KMS-11 (cell line): ENCODE data around the gene HOXD9.

Experiments used
- H2AFZ ChIP-seq: fragments of 200-600 bp; sonication (generic); 2 replicates; pipeline ENCODE4 v1.6.1; 2016; ENCODE audit warnings: antibody characterized with exemption, mixed run types, low read depth
- H3K27ac ChIP-seq: fragments of 200-600 bp; sonication (generic); 2 replicates; pipeline ENCODE4 v1.6.1; 2016; ENCODE audit warnings: mild to moderate bottlenecking, mixed run types
- H3K27me3 ChIP-seq: fragments of 200-600 bp; sonication (generic); 2 replicates; pipeline ENCODE4 v1.6.1; 2017; ENCODE audit warnings: mild to moderate bottlenecking, low read depth, mixed run types, moderate library complexity; ENCODE audit not compliant: insufficient read depth
- H3K36me3 ChIP-seq: fragments of 200-600 bp; sonication (generic); 2 replicates; pipeline ENCODE4 v1.6.1; 2017; ENCODE audit warnings: mild to moderate bottlenecking, mixed run types; ENCODE audit not compliant: insufficient read depth
- H3K4me1 ChIP-seq: fragments of 200-600 bp; sonication (generic); 2 replicates; pipeline ENCODE4 v1.6.1; 2016; ENCODE audit warnings: mild to moderate bottlenecking, low read depth, mixed run types; ENCODE audit not compliant: poor library complexity, severe bottlenecking
- H3K4me2 ChIP-seq: fragments of 200-600 bp; sonication (generic); 2 replicates; pipeline ENCODE4 v1.7.0; 2016; ENCODE audit warnings: mild to moderate bottlenecking, mixed run types
- H3K4me3 ChIP-seq: fragments of 200-600 bp; sonication (generic); IDR thresholded peaks from 2 replicates; pipeline ENCODE4 v1.6.1; 2017; ENCODE audit warnings: low read depth, low read length, mixed read lengths; ENCODE audit not compliant: insufficient read depth
- H3K79me2 ChIP-seq: fragments of 200-600 bp; sonication (generic); 2 replicates; pipeline ENCODE4 v1.6.1; 2016; ENCODE audit warnings: low read depth, mixed run types; ENCODE audit not compliant: insufficient read depth
- H3K9ac ChIP-seq: fragments of 200-600 bp; sonication (generic); 2 replicates; pipeline ENCODE4 v1.6.1; 2016; ENCODE audit warnings: mild to moderate bottlenecking, mixed run types
- H4K20me1 ChIP-seq: fragments of 200-600 bp; sonication (generic); 2 replicates; pipeline ENCODE4 v1.6.1; 2016; ENCODE audit warnings: mild to moderate bottlenecking, mixed run types; ENCODE audit not compliant: insufficient read depth
- TF ChIP-seq, protein P1 (sequence below): fragments of 200-600 bp; sonication (generic); conservative IDR thresholded peaks from 2 replicates; pipeline ENCODE4 v1.6.1; 2017; ENCODE audit warnings: low read depth, mild to moderate bottlenecking, antibody characterized with exemption, low read length, moderate library complexity, mixed read lengths

Gene HOXD9

GRCh38 chr2:176102309-176102866, 20.1 kb upstream of the HOXD9 start:
- no peaks in the 10 kb centered on the region for H3K27me3 ChIP-seq
- no peak overlapping the region for H3K27ac ChIP-seq
- no peak overlapping the region for H3K4me2 ChIP-seq
- H3K36me3 ChIP-seq = no peaks in the 10 kb centered on the region
- H2AFZ ChIP-seq = no peak overlapping the region
- TF ChIP-seq, protein P1, sequence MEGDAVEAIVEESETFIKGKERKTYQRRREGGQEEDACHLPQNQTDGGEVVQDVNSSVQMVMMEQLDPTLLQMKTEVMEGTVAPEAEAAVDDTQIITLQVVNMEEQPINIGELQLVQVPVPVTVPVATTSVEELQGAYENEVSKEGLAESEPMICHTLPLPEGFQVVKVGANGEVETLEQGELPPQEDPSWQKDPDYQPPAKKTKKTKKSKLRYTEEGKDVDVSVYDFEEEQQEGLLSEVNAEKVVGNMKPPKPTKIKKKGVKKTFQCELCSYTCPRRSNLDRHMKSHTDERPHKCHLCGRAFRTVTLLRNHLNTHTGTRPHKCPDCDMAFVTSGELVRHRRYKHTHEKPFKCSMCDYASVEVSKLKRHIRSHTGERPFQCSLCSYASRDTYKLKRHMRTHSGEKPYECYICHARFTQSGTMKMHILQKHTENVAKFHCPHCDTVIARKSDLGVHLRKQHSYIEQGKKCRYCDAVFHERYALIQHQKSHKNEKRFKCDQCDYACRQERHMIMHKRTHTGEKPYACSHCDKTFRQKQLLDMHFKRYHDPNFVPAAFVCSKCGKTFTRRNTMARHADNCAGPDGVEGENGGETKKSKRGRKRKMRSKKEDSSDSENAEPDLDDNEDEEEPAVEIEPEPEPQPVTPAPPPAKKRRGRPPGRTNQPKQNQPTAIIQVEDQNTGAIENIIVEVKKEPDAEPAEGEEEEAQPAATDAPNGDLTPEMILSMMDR = no peak
- H3K79me2 ChIP-seq = no peaks in the 10 kb centered on the region
- no peak overlapping the region for H3K9ac ChIP-seq
- H3K4me3 ChIP-seq = no peak overlapping the region
- no peaks in the 10 kb centered on the region for H3K4me1 ChIP-seq
- H4K20me1 ChIP-seq = no peaks in the 10 kb centered on the region

- Histone ChIP-seq H3K9ac (no peak overlapping the region), H3K27ac (no peak overlapping the region), H3K4me2 (no peak overlapping the region), H3K27me3 (no peaks in the 10 kb centered on the region), H3K4me3 (no peak overlapping the region), H3K36me3 (no peaks in the 10 kb centered on the region), H3K79me2 (no peaks in the 10 kb centered on the region), H4K20me1 (no peaks in the 10 kb centered on the region), H2AFZ (no peak overlapping the region), H3K4me1 (no peaks in the 10 kb centered on the region)
- TF ChIP-seq, protein P1 = no peak
Measured at GRCh38 chr2:176103194-176103593, 19.3 kb upstream of the HOXD9 start.

GRCh38 chr2:176103742-176104315, 18.7 kb upstream of the HOXD9 start:
- Histone ChIP-seq H3K9ac (no peak overlapping the region), H3K27ac (no peak overlapping the region), H3K36me3 (no peaks in the 10 kb centered on the region), H4K20me1 (no peaks in the 10 kb centered on the region), H3K27me3 (no peaks in the 10 kb centered on the region), H3K4me3 (no peak overlapping the region), H2AFZ (no peak overlapping the region), H3K79me2 (no peaks in the 10 kb centered on the region), H3K4me1 (no peaks in the 10 kb centered on the region), H3K4me2 (no peak overlapping the region)
- TF ChIP-seq, protein P1 = no peak

DNA sequence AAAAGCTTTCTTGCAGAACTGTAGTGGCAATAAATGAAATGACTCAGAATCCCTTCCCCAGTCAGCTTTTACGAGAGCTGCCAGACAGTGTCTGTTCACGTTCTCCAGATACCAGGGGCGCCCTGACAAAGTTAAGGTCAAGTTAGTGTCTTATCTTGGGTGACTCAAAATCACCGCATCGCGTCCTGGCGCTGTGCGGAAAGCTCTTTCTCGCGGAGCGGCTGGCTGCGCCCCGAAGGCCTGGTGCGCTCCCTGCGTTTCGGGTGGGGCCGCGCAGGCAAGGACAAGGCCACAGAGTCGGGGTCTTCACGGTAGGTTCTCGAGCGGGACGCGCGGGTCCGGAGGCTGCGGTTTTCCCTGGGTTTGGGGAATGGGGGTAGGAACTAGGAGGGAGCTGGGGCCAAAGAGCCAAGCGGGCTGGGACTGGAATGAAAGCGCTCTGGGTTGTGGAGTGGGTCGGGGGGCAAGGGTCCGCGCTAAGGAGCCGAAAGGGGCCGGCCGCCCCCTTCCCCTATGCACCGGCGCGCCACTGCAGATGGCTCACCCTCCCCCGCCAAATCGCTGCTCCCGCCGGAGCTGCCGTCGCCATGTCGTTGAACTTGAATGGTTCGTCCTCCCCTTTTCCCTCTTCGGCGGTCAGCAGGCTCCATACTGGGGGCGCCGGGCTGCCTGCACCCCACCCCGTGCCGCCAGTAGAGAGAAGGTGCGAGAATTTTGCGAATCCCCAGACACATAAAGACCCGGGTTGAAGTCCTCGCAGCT, 18.0 kb upstream of the HOXD9 start:
- no peaks in the 10 kb centered on the region for H3K27me3 ChIP-seq
- H3K9ac ChIP-seq = no peak overlapping the region
- H3K36me3 ChIP-seq = no peaks in the 10 kb centered on the region
- H3K4me1 ChIP-seq = no peaks in the 10 kb centered on the region
- no peaks in the 10 kb centered on the region for H4K20me1 ChIP-seq
- H3K27ac ChIP-seq = no peak overlapping the region
- no peaks in the 10 kb centered on the region for H3K79me2 ChIP-seq
- H2AFZ ChIP-seq = no peak overlapping the region
- no peak overlapping the region for H3K4me3 ChIP-seq
- no peak overlapping the region for H3K4me2 ChIP-seq
- TF ChIP-seq, protein P1 = no peak
